ENCODE results near the gene GPS1. TPM values are rescaled to one million over a fixed set of nuclear protein-coding genes. Genes with fewer than 3 reads are reported as not detected.
A peak's percentile ranks its signal among the peaks of the same experiment; 100 is the strongest.

GPS1 gene
- polyA plus RNA-seq, 2 donors = 61.7 to 65.8 TPM

DNA sequence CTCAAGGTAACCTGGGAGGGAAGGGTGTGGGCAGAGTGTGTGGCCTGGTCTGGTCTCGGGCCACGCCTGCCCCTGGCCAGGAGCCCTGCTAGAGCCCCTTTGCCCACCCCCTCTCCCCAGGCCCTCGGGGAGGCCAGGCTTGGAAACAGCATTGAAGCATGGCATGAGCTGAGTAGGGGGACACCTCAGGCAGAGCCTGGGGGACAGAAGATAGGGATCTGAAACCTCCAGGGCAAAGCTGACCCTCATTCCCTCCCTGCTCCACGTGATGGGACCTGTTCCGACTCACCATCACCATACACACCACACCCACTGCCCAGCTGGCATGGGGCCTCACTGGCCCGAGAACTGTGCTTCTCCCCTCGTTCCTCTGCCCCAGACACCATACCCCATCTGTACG, 2.6 kb upstream of the GPS1 start:
- H3K4me1 ChIP-seq (ENCODE audit: control insufficient read depth in 2 of 2, insufficient read depth in 2 of 2, low read length in 1 of 2) = peaks cover 10 to 20% of the 10 kb centered on the region in 2 donors
- no peaks in the 10 kb centered on the region for H3K27me3 ChIP-seq (ENCODE audit: control insufficient read depth in 1 of 2, insufficient read depth in 2 of 2, low read length in 2 of 2)
- no peak overlapping the region for H3K4me3 ChIP-seq (ENCODE audit: low read depth in 1 of 2, low read length in 2 of 2)
- peaks cover 3 to 34% of the 10 kb centered on the region in 2 donors for H3K36me3 ChIP-seq (ENCODE audit: control insufficient read depth in 2 of 2, insufficient read depth in 2 of 2, low read length in 1 of 2)
- WGBS, 2 donors = 81 to 85% methylated on average over 8 of the region's 8 CpGs
- H3K27ac ChIP-seq (ENCODE audit: low read depth in 2 of 2, low read length in 1 of 2) = no peak overlapping the region
- no peaks in the 10 kb centered on the region for H3K9me3 ChIP-seq (ENCODE audit: control insufficient read depth in 2 of 2, insufficient read depth in 1 of 2, low read depth in 1 of 2, low read length in 1 of 2)

DNA sequence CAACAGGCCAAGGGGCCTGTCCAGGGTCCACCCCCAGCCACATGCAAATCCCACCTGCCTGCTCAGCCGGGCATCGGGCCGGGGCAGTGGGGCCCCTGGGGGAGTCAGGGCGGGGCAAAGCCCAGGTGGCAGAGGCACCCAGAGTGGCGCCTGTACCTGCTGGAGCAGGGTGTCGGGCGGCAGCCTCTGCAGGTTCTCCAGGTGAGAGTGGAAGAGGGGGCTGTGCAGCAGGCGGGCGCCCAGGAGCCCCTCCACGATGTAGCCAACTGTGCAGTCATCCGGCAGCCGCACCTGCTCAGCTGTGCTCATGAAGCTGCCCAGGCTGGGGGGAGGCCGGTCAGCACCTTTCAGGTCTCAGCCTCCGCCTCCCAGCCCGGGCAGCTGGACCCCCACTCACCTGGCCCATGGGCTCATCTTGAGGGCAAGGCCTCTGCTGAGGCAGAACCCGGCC, 2.2 kb upstream of the GPS1 start:
- Histone ChIP-seq H3K27ac (ENCODE audit: low read depth in 2 of 2, low read length in 1 of 2) (no peak overlapping the region), H3K9me3 (ENCODE audit: control insufficient read depth in 2 of 2, insufficient read depth in 1 of 2, low read depth in 1 of 2, low read length in 1 of 2) (no peaks in the 10 kb centered on the region), H3K36me3 (ENCODE audit: control insufficient read depth in 2 of 2, insufficient read depth in 2 of 2, low read length in 1 of 2) (peaks cover 4 to 38% of the 10 kb centered on the region in 2 donors), H3K4me3 (ENCODE audit: low read depth in 1 of 2, low read length in 2 of 2) (no peak overlapping the region), H3K4me1 (ENCODE audit: control insufficient read depth in 2 of 2, insufficient read depth in 2 of 2, low read length in 1 of 2) (peaks cover 10 to 20% of the 10 kb centered on the region in 2 donors), H3K27me3 (ENCODE audit: control insufficient read depth in 1 of 2, insufficient read depth in 2 of 2, low read length in 2 of 2) (no peaks in the 10 kb centered on the region)
- 83 to 88% methylated on average over 16 of the region's 16 CpGs for WGBS, 2 donors

DNA sequence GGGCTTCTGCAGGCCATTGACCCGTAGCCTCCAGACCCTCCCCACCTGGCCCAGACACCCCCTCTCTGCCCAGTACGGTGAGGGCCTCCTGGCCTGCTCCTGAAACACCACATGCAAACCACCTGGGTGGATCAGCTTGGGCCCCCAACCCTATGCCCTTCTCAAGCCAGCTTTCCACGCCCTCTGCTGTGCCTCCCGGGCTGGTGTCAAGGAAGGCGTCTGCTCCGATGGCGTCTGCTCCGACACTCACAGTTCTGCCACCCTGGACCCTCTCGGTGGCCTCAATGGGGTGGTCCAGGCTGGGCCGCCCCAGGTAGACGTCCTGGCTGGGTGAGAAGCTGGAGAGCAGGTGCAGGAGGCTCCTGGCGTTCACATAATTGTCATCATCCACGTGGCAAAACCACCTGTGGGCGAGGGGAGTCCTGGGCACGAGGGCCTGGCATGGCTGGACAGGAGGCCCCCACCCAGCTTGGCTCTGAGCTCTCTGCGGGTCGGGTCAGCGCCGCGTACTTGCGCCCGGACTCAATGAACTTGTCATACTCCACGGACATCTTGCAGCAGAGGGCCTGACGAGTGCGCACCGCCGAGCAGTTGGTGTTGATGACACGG, 1.4 kb upstream of the GPS1 start:
- Histone ChIP-seq H3K27ac (ENCODE audit: low read depth in 2 of 2, low read length in 1 of 2) (no peak overlapping the region), H3K9me3 (ENCODE audit: control insufficient read depth in 2 of 2, insufficient read depth in 1 of 2, low read depth in 1 of 2, low read length in 1 of 2) (no peaks in the 10 kb centered on the region), H3K27me3 (ENCODE audit: control insufficient read depth in 1 of 2, insufficient read depth in 2 of 2, low read length in 2 of 2) (no peaks in the 10 kb centered on the region), H3K4me1 (ENCODE audit: control insufficient read depth in 2 of 2, insufficient read depth in 2 of 2, low read length in 1 of 2) (peaks cover 10 to 20% of the 10 kb centered on the region in 2 donors), H3K36me3 (ENCODE audit: control insufficient read depth in 2 of 2, insufficient read depth in 2 of 2, low read length in 1 of 2) (peaks cover 10 to 45% of the 10 kb centered on the region in 2 donors), H3K4me3 (ENCODE audit: low read depth in 1 of 2, low read length in 2 of 2) (peak overlapping the region; percentile 83 to 85)
- 83 to 89% methylated on average over 28 of the region's 28 CpGs for WGBS, 2 donors

DNA sequence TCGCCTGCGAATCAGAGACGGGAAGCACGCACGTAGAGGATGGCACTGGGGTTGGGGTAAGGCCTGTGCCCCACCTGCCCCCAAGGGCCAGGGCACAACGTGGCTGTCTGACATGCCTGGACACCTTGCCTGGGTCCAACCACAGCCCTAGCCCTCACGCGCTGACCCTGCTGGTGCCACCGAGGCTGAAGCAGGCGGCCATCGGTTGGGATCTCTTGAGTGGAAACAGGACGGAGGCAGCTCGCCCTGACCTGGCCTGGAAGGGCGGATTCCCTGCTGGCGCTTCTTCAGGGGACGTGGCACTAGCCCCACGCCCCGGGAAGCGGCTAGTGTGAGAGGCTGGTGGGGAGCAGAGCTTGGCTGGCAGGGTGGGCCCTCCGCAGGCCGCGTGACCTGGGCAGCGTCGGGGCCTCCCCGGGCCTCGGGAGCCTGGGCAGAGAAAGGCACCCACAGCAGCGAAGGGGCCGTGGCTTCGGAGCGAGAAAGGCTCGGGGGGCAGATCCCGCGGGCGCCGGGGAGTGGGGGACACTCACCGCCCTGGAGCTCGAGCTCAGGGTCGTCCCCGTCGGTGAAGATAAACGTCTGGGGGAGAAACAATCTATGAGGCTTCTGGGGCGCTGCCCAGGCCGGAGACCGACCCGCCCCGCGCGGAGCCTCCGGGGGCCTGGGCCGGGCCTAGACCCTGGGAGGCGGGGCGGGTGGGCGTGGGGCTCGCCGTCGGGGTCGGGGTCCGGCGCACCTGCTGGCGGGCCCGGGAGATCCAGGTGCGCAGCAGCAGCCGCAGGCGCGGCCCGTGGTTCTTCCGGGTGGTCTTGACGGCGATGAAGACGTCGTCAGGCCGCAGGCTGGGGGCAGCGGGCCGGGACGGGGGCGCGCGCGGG, 697 bp upstream of the GPS1 start:
- peaks cover 11 to 52% of the 10 kb centered on the region in 2 donors for H3K36me3 ChIP-seq (ENCODE audit: control insufficient read depth in 2 of 2, insufficient read depth in 2 of 2, low read length in 1 of 2)
- H3K27ac ChIP-seq (ENCODE audit: low read depth in 2 of 2, low read length in 1 of 2) = peak overlapping the region; percentile 34 to 63
- peaks cover 10 to 20% of the 10 kb centered on the region in 2 donors for H3K4me1 ChIP-seq (ENCODE audit: control insufficient read depth in 2 of 2, insufficient read depth in 2 of 2, low read length in 1 of 2)

DNA sequence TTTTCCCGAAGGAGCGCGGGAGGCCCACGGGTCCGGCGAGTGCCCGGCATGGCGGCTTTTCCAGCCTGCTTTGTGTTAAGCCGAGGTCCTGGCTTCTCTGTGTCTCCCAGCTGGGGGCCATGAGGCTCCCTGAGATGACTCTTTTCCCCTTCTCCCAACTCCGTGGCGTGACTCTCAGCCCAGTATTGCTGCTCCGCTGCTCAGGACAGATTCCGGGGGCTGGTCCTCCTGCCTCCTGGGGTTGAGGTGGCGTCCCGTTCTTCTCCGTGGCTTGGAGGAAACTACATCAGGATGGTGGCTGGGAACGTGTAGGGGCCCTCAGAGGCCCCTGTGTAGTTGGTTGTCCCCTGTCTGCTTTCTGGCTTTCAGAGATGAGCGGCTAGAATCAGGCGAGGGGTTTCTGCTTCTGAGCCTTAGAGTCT, 951 bp downstream of the GPS1 start:
- Histone ChIP-seq H3K9me3 (ENCODE audit: control insufficient read depth in 2 of 2, insufficient read depth in 1 of 2, low read depth in 1 of 2, low read length in 1 of 2) (no peaks in the 10 kb centered on the region), H3K4me3 (ENCODE audit: low read depth in 1 of 2, low read length in 2 of 2) (peak overlapping the region; percentile 83 to 85), H3K36me3 (ENCODE audit: control insufficient read depth in 2 of 2, insufficient read depth in 2 of 2, low read length in 1 of 2) (peaks cover 14 to 62% of the 10 kb centered on the region in 2 donors), H3K27me3 (ENCODE audit: control insufficient read depth in 1 of 2, insufficient read depth in 2 of 2, low read length in 2 of 2) (no peaks in the 10 kb centered on the region), H3K4me1 (ENCODE audit: control insufficient read depth in 2 of 2, insufficient read depth in 2 of 2, low read length in 1 of 2) (peaks cover 10 to 20% of the 10 kb centered on the region in 2 donors), H3K27ac (ENCODE audit: low read depth in 2 of 2, low read length in 1 of 2) (peak overlapping the region in 1 of 2 donors; percentile 27)
- 22 to 23% methylated on average over 19 of the region's 19 CpGs for WGBS, 2 donors

More for the DNA sequence above, 697 bp upstream of the GPS1 start:
- Histone ChIP-seq H3K4me3 (ENCODE audit: low read depth in 1 of 2, low read length in 2 of 2) (peak overlapping the region; percentile 83 to 85), H3K9me3 (ENCODE audit: control insufficient read depth in 2 of 2, insufficient read depth in 1 of 2, low read depth in 1 of 2, low read length in 1 of 2) (no peaks in the 10 kb centered on the region), H3K27me3 (ENCODE audit: control insufficient read depth in 1 of 2, insufficient read depth in 2 of 2, low read length in 2 of 2) (no peaks in the 10 kb centered on the region)
- 12 to 20% methylated on average over 51 to 79 of the region's 79 CpGs for WGBS, 2 donors

DNA sequence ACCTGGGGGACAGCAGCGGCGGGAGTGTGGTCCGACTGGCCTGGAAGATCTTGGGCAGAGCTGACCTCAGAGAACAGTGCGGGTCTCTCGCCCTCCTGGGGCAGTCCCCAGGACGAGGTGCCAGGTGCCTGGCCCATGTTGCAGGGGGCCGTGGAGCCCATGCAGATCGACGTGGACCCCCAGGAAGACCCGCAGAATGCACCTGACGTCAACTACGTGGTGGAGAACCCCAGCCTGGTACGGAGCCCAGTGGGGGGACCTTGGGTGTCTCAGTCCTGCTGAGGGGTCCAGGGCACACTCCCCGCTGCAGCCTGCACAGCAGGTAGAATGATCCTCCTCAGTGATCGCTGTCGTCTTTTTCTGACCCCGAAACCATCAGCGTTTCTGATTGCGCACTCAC, 1.4 kb downstream of the GPS1 start:
- Histone ChIP-seq H3K27me3 (ENCODE audit: control insufficient read depth in 1 of 2, insufficient read depth in 2 of 2, low read length in 2 of 2) (no peaks in the 10 kb centered on the region), H3K9me3 (ENCODE audit: control insufficient read depth in 2 of 2, insufficient read depth in 1 of 2, low read depth in 1 of 2, low read length in 1 of 2) (no peaks in the 10 kb centered on the region), H3K4me1 (ENCODE audit: control insufficient read depth in 2 of 2, insufficient read depth in 2 of 2, low read length in 1 of 2) (peaks cover 10 to 20% of the 10 kb centered on the region in 2 donors), H3K4me3 (ENCODE audit: low read depth in 1 of 2, low read length in 2 of 2) (no peak overlapping the region), H3K36me3 (ENCODE audit: control insufficient read depth in 2 of 2, insufficient read depth in 2 of 2, low read length in 1 of 2) (peaks cover 14 to 62% of the 10 kb centered on the region in 2 donors), H3K27ac (ENCODE audit: low read depth in 2 of 2, low read length in 1 of 2) (no peak overlapping the region)
- WGBS, 2 donors = 87 to 91% methylated on average over 19 of the region's 19 CpGs

DNA sequence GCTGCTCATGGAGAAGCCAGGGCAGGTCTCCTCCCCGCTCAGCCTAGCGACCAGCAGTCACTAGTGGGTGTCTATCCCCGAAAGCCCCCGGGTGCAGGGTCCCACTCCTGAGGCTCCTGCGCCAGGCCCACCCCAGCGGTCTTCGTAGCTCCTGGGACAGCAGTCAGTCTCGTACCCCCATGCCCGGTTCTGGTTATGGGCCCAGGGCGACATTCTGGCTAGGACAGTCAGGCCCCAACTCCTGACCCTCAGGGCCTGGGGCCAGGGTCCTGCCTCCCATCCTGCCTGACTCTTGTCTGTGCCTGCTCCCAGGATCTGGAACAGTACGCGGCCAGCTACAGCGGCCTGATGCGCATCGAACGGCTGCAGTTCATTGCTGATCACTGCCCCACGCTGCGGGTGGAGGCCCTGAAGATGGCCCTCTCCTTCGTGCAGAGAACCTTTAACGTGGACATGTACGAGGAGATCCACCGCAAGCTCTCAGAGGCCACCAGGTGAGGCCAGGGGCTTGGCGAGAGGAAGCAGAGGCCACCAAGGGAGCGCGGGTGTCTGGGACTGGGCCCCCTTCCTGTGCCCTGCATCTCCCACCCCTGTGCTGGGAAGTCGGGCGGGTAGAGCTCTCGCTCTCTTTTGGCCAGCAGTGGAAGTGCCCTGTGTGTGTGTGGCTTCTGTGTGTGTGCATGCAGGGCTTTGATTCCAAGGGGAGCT, 2.0 kb downstream of the GPS1 start:
- H3K27me3 ChIP-seq (ENCODE audit: control insufficient read depth in 1 of 2, insufficient read depth in 2 of 2, low read length in 2 of 2) = no peaks in the 10 kb centered on the region
- no peak overlapping the region for H3K27ac ChIP-seq (ENCODE audit: low read depth in 2 of 2, low read length in 1 of 2)
- no peaks in the 10 kb centered on the region for H3K9me3 ChIP-seq (ENCODE audit: control insufficient read depth in 2 of 2, insufficient read depth in 1 of 2, low read depth in 1 of 2, low read length in 1 of 2)
- no peak overlapping the region for H3K4me3 ChIP-seq (ENCODE audit: low read depth in 1 of 2, low read length in 2 of 2)
- peaks cover 14 to 62% of the 10 kb centered on the region in 2 donors for H3K36me3 ChIP-seq (ENCODE audit: control insufficient read depth in 2 of 2, insufficient read depth in 2 of 2, low read length in 1 of 2)
- WGBS, 2 donors = 92 to 94% methylated on average over 28 of the region's 28 CpGs
- H3K4me1 ChIP-seq (ENCODE audit: control insufficient read depth in 2 of 2, insufficient read depth in 2 of 2, low read length in 1 of 2) = peaks cover 10 to 20% of the 10 kb centered on the region in 2 donors

DNA sequence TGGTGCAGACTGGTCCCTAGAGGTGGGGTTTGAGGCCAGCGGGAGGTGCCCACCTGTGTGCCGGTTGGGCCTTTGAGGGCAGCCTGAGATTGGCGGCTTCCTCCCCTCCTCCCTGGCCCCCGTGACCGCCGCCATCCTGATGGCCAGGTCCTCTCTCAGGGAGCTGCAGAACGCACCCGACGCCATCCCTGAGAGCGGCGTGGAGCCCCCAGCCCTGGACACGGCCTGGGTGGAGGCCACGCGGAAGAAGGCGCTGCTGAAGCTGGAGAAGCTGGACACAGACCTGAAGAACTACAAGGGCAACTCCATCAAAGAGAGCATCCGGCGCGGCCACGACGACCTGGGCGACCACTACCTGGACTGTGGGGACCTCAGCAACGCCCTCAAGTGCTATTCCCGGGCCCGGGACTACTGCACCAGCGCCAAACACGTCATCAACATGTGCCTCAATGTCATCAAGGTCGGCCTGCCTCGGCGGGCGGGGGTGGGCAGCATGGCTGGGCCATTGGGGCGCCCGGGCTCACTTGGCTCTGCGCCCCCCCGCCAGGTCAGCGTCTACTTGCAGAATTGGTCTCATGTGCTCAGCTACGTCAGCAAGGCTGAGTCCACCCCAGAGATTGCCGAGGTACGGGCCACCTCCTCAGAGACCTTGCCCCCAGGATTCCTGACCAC, 2.8 kb downstream of the GPS1 start:
- Histone ChIP-seq H3K4me3 (ENCODE audit: low read depth in 1 of 2, low read length in 2 of 2) (no peak overlapping the region), H3K4me1 (ENCODE audit: control insufficient read depth in 2 of 2, insufficient read depth in 2 of 2, low read length in 1 of 2) (peaks cover 10 to 20% of the 10 kb centered on the region in 2 donors), H3K27ac (ENCODE audit: low read depth in 2 of 2, low read length in 1 of 2) (no peak overlapping the region), H3K36me3 (ENCODE audit: control insufficient read depth in 2 of 2, insufficient read depth in 2 of 2, low read length in 1 of 2) (peaks cover 14 to 62% of the 10 kb centered on the region in 2 donors), H3K27me3 (ENCODE audit: control insufficient read depth in 1 of 2, insufficient read depth in 2 of 2, low read length in 2 of 2) (no peaks in the 10 kb centered on the region), H3K9me3 (ENCODE audit: control insufficient read depth in 2 of 2, insufficient read depth in 1 of 2, low read depth in 1 of 2, low read length in 1 of 2) (no peaks in the 10 kb centered on the region)
- WGBS, 2 donors = 88 to 90% methylated on average over 36 to 38 of the region's 38 CpGs
